IMR-90 (cell line): ENCODE data around the gene TNFSF12. TPM values are rescaled to one million over a fixed set of nuclear protein-coding genes. Genes with fewer than 3 reads are reported as not detected.
A peak's percentile ranks its signal among the peaks of the same experiment; 100 is the strongest.

Experiments used
- ATAC-seq: fragments of 200-7000 bp; cut with Tn5 transposase; 2 replicates; pipeline ENCODE4 v1.9.1; 2020; ENCODE audit warnings: low read depth, mild to moderate bottlenecking, moderate library complexity
- BruUV-seq: library from RNA; stranded (reverse); fragments of 400-500 nt; replicated peaks from 2 replicates; lab custom pipeline; 2021; lab: Mats Ljungman, UMichigan
- CTCF ChIA-PET: fragments of 300-600 bp; formaldehyde crosslinking; extraction: SDS; loops from one replicate; lab custom pipeline; 2021; ENCODE audit warnings: antibody characterized with exemption; lab: Yijun Ruan, JAX
- POLR2A ChIA-PET: fragments of 300-600 bp; sonication (Branson Sonifier 250); formaldehyde crosslinking; loops from one replicate; lab custom pipeline; 2022; ENCODE audit warnings: antibody characterized with exemption; ENCODE audit not compliant: unreplicated experiment; lab: Charles Lee
- DNase-seq: peaks from one replicate; pipeline ENCODE4 v3.0.0; 2013
- H2AFZ ChIP-seq: replicated peaks from 2 replicates; pipeline ENCODE3; 2013; ENCODE audit warnings: low read length, mild to moderate bottlenecking; ENCODE audit not compliant: poor library complexity
- H2AK5ac ChIP-seq: 2 replicates; pipeline ENCODE4 v1.6.1; 2013; ENCODE audit warnings: low read depth, low read length, inconsistent platforms
- H2AK9ac ChIP-seq: replicated peaks from 2 replicates; pipeline ENCODE3; 2013; ENCODE audit warnings: mild to moderate bottlenecking, low read depth, low read length, moderate library complexity; ENCODE audit not compliant: poor library complexity
- H2BK120ac ChIP-seq: 2 replicates; pipeline ENCODE4 v1.6.1; 2013; ENCODE audit warnings: low read depth, low read length, inconsistent platforms
- H2BK15ac ChIP-seq: 3 replicates; pipeline ENCODE4 v1.6.1; 2013; ENCODE audit warnings: low read depth, low read length, inconsistent platforms
- H2BK20ac ChIP-seq: 2 replicates; pipeline ENCODE4 v1.6.1; 2013; ENCODE audit warnings: low read depth, mild to moderate bottlenecking, inconsistent platforms, low read length, moderate library complexity
- H2BK5ac ChIP-seq: 2 replicates; pipeline ENCODE4 v1.6.1; 2013; ENCODE audit warnings: mild to moderate bottlenecking, low read depth, low read length, inconsistent platforms; ENCODE audit not compliant: poor library complexity, severe bottlenecking
- H3K14ac ChIP-seq: replicated peaks from 2 replicates; pipeline ENCODE4 v1.6.1; 2013; ENCODE audit warnings: low read depth, low read length, inconsistent platforms
- H3K18ac ChIP-seq: 2 replicates; pipeline ENCODE4 v1.6.1; 2013; ENCODE audit warnings: low read depth, low read length, control low read depth
- H3K23ac ChIP-seq: 2 replicates; pipeline ENCODE4 v1.6.1; 2013; ENCODE audit warnings: low read depth, low read length, inconsistent platforms
- H3K27ac ChIP-seq: 2 replicates; pipeline ENCODE4 v1.5.1; 2013; ENCODE audit warnings: mild to moderate bottlenecking, control low read depth, low read length; ENCODE audit not compliant: insufficient read depth
- H3K27me3 ChIP-seq: 2 replicates; pipeline ENCODE4 v1.6.1; 2013; ENCODE audit warnings: low read length; ENCODE audit not compliant: control insufficient read depth, insufficient read depth
- H3K36me3 ChIP-seq: 2 replicates; pipeline ENCODE4 v1.6.1; 2013; ENCODE audit warnings: low read length, mixed read lengths; ENCODE audit not compliant: control insufficient read depth, insufficient read depth
- H3K4ac ChIP-seq: 2 replicates; pipeline ENCODE4 v1.6.1; 2013; ENCODE audit warnings: low read depth, low read length, inconsistent platforms
- H3K4me1 ChIP-seq: 2 replicates; pipeline ENCODE4 v1.6.1; 2013; ENCODE audit warnings: low read length, mixed read lengths; ENCODE audit not compliant: control insufficient read depth, insufficient read depth
- H3K4me2 ChIP-seq: 2 replicates; pipeline ENCODE4 v1.6.1; 2013; ENCODE audit warnings: low read depth, mild to moderate bottlenecking, control low read depth, low read length, moderate library complexity
- H3K4me3 ChIP-seq: 2 replicates; pipeline ENCODE4 v1.5.1; 2013; ENCODE audit warnings: low read depth, mild to moderate bottlenecking, control low read depth, low read length, moderate library complexity; ENCODE audit not compliant: insufficient read depth
- H3K56ac ChIP-seq: 2 replicates; pipeline ENCODE4 v1.6.1; 2013; ENCODE audit warnings: low read length, inconsistent platforms; ENCODE audit not compliant: insufficient read depth; ENCODE audit errors: extremely low read depth
- H3K79me1 ChIP-seq, 2 experiments: 2 replicates each; pipeline ENCODE4 v1.6.1; 2013; ENCODE audit warnings: low read length in 2 of 2, inconsistent platforms in 1 of 2, low read depth in 1 of 2
- H3K9ac ChIP-seq: 2 replicates; pipeline ENCODE4 v1.6.1; 2013; ENCODE audit warnings: low read depth, low read length, control low read depth
- H3K9me1 ChIP-seq: 2 replicates; pipeline ENCODE4 v1.6.1; 2013; ENCODE audit warnings: low read length, inconsistent platforms; ENCODE audit not compliant: insufficient read depth
- H3K9me3 ChIP-seq: 2 replicates; pipeline ENCODE4 v1.6.1; 2013; ENCODE audit warnings: low read length; ENCODE audit not compliant: control insufficient read depth, insufficient read depth
- H4K20me1 ChIP-seq: 2 replicates; pipeline ENCODE4 v1.6.1; 2013; ENCODE audit warnings: low read length, inconsistent platforms; ENCODE audit not compliant: insufficient read depth
- H4K5ac ChIP-seq: 2 replicates; pipeline ENCODE4 v1.6.1; 2013; ENCODE audit warnings: mild to moderate bottlenecking, low read depth, low read length, control low read depth
- H4K8ac ChIP-seq, 2 experiments: 2 replicates each; pipeline ENCODE4 v1.6.1; 2013; ENCODE audit warnings: low read depth in 2 of 2, low read length in 2 of 2, control low read depth in 1 of 2, inconsistent platforms in 1 of 2
- H4K91ac ChIP-seq: 2 replicates; pipeline ENCODE4 v1.6.1; 2013; ENCODE audit warnings: low read depth, low read length, inconsistent platforms; ENCODE audit not compliant: insufficient read depth
- BHLHE40 ChIP-seq: fragments of 150-350 bp; IDR thresholded peaks from 2 replicates; pipeline ENCODE4 v1.6.1; 2016; ENCODE audit warnings: mild to moderate bottlenecking, low read depth, low read length
- CHD1 ChIP-seq: IDR thresholded peaks from 2 replicates; pipeline ENCODE4 v1.6.1; 2012; ENCODE audit warnings: low read depth, low read length, improper control_type of control experiment
- FOS ChIP-seq: fragments of 150-350 bp; IDR thresholded peaks from 2 replicates; pipeline ENCODE4 v1.6.1; 2016; ENCODE audit warnings: low read depth, low read length
- MAFK ChIP-seq: IDR thresholded peaks from 2 replicates; pipeline ENCODE4 v1.6.1; 2012; ENCODE audit warnings: low read depth, low read length, improper control_type of control experiment
- MAZ ChIP-seq: IDR thresholded peaks from 2 replicates; pipeline ENCODE4 v1.6.1; 2012; ENCODE audit warnings: low read depth, mild to moderate bottlenecking, low read length, improper control_type of control experiment, moderate library complexity, borderline replicate concordance
- MXI1 ChIP-seq: IDR thresholded peaks from 2 replicates; pipeline ENCODE4 v1.6.1; 2012; ENCODE audit warnings: low read depth, mild to moderate bottlenecking, low read length, moderate library complexity, borderline replicate concordance
- NFE2L2 ChIP-seq: fragments of 150-350 bp; IDR thresholded peaks from 2 replicates; pipeline ENCODE4 v1.6.1; 2016; ENCODE audit warnings: low read depth, mild to moderate bottlenecking, low read length
- POLR2A ChIP-seq: IDR thresholded peaks from 2 replicates; pipeline ENCODE4 v1.6.1; 2012; ENCODE audit warnings: mild to moderate bottlenecking, low read depth, low read length
- RAD21 ChIP-seq: IDR thresholded peaks from 2 replicates; pipeline ENCODE4 v1.6.1; 2012; ENCODE audit warnings: low read length, improper control_type of control experiment
- RCOR1 ChIP-seq: IDR thresholded peaks from 2 replicates; pipeline ENCODE4 v1.6.1; 2012; ENCODE audit warnings: mild to moderate bottlenecking, low read length, improper control_type of control experiment; ENCODE audit not compliant: insufficient replicate concordance
- RFX5 ChIP-seq: IDR thresholded peaks from 2 replicates; pipeline ENCODE4 v1.8.0; 2012; ENCODE audit warnings: low read depth, mild to moderate bottlenecking, low read length, moderate library complexity
- WGBS, 2 experiments: methylation state at CpG; one replicate each; pipeline versions ENCODE4 v1.1.5 to v1.1.7; 2013; ENCODE audit warnings: missing lambda C conversion rate in 2 of 2; ENCODE audit not compliant: insufficient read length in 1 of 2; ENCODE audit errors: extremely low coverage in 2 of 2; 5-methylcytosine and 5-hydroxymethylcytosine counted together
- dilution Hi-C: fragments of 300-500 bp; cut with HindIII; formaldehyde crosslinking; loops from one replicate; pipeline ENCODE4 v1.14.3; 2018; ENCODE audit warnings: low sequenced_read_pairs; ENCODE audit not compliant: unreplicated experiment
- in situ Hi-C: fragments of 300-500 bp; cut with MboI; formaldehyde crosslinking; loops from 3 replicates; pipeline ENCODE4 v1.14.3; 2019; ENCODE audit warnings: low sequenced_read_pairs, inconsistent platforms, mixed read lengths
- intact Hi-C: fragments of 100-400 bp; cut with micrococcal nuclease; formaldehyde crosslinking; loops from 2 replicates; pipeline ENCODE4 v1.10.0; 2022
- polyA plus RNA-seq, 3 experiments: library from polyadenylated mRNA; depleted of rRNA; stranded (reverse); fragments of >200 nt; gene quantifications; 2 replicates each; pipeline ENCODE4 v1.2.3, GENCODE V29; 2012; ENCODE audit warnings: low replicate concordance in 1 of 3
- total RNA-seq: library from RNA; depleted of rRNA; stranded (reverse); fragments of >200 nt; gene quantifications from 2 replicates; pipeline ENCODE4 v1.2.3, GENCODE V29; 2012
- TF ChIP-seq, protein P1 (sequence below): fragments of 150-350 bp; IDR thresholded peaks from 2 replicates; pipeline ENCODE4 v1.6.1; 2016; ENCODE audit warnings: low read depth, mild to moderate bottlenecking, low read length, moderate library complexity, borderline replicate concordance
- TF ChIP-seq, protein P2 (sequence below): fragments of 150-350 bp; IDR thresholded peaks from 2 replicates; pipeline ENCODE4 v1.6.1; 2017; ENCODE audit warnings: mild to moderate bottlenecking, antibody characterized with exemption, low read length, low read depth
- TF ChIP-seq, protein P3 (sequence below): conservative IDR thresholded peaks from 2 replicates; pipeline ENCODE4 v1.5.1; 2012; ENCODE audit warnings: mild to moderate bottlenecking, low read depth, low read length, improper control_type of control experiment

The TNFSF12 gene
- total and polyA plus RNA-seq, 2 of the 4 experiments (the other 2 are of a cell fraction) = 2.7 to 22.0 TPM

DNA sequence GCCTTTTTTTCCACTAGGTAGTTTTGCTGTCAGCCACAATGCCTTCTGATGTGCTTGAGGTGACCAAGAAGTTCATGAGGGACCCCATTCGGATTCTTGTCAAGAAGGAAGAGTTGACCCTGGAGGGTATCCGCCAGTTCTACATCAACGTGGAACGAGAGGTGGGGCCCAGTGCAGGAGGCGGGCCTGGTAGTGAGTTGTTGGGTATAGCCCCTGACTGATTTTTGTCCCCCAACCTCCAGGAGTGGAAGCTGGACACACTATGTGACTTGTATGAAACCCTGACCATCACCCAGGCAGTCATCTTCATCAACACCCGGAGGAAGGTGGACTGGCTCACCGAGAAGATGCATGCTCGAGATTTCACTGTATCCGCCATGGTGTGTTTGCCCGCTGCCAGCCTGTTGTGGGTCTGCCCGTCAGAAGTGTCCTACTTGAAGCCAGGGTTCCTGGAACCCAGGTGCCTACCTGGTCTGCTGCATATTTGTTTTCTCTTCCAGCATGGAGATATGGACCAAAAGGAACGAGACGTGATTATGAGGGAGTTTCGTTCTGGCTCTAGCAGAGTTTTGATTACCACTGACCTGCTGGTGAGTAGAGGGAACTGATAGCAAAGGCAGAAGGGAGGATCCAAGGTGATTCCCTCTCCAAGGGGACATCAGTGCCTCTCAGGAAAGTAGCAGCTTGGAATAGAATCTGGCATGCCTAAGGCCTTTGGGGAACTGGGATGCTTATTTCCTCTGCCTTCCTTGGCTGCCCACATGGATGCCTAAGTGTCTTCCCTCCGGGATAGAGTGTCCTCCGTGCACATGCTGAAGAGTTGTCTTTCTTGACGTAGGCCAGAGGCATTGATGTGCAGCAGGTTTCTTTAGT, 28.7 kb downstream of the TNFSF12 start:
- no peak overlapping the region for H3K18ac ChIP-seq
- no peak overlapping the region for H3K4me2 ChIP-seq
- no peak overlapping the region for H4K91ac ChIP-seq
- no peak for ATAC-seq
- H2BK20ac ChIP-seq = no peak overlapping the region
- intact Hi-C loops = no loop called here
- no peaks in the 10 kb centered on the region for H3K27me3 ChIP-seq
- H3K56ac ChIP-seq = no peak overlapping the region
- H3K9me1 ChIP-seq = peaks cover 21% of the 10 kb centered on the region
- dilution Hi-C loops = no loop called here
- H3K4me3 ChIP-seq = no peak overlapping the region
- no peak overlapping the region for H2BK15ac ChIP-seq
- no peak for DNase-seq
- no peak overlapping the region for H3K27ac ChIP-seq
- ChIA-PET CTCF (interaction anchor here (0.6 kb wide), 1 partner anchor 143 kb away, joined by 4 read pairs; the partner anchor contains the start of gene TMEM102), POLR2A (no interaction called here)
- no peak overlapping the region for H3K14ac ChIP-seq
- peaks cover 12 to 73% of the 10 kb centered on the region in 2 experiments for H3K79me1 ChIP-seq
- in situ Hi-C loops = no loop called here
- no peaks in the 10 kb centered on the region for H3K9me3 ChIP-seq
- 92% methylated on average over 6 of the region's 17 CpGs; no CpG with 5 or more reads in 1 of the 2 experiments for WGBS, 2 experiments
- H3K36me3 ChIP-seq = peaks cover 54% of the 10 kb centered on the region
- H2BK120ac ChIP-seq = no peak overlapping the region
- H4K8ac ChIP-seq = no peak overlapping the region
- no peak overlapping the region for H3K4ac ChIP-seq
- no peak overlapping the region for H2AFZ ChIP-seq
- no peak overlapping the region for H4K5ac ChIP-seq
- H2AK9ac ChIP-seq = no peak overlapping the region
- H2BK5ac ChIP-seq = no peak overlapping the region
- TF ChIP-seq, protein P1, sequence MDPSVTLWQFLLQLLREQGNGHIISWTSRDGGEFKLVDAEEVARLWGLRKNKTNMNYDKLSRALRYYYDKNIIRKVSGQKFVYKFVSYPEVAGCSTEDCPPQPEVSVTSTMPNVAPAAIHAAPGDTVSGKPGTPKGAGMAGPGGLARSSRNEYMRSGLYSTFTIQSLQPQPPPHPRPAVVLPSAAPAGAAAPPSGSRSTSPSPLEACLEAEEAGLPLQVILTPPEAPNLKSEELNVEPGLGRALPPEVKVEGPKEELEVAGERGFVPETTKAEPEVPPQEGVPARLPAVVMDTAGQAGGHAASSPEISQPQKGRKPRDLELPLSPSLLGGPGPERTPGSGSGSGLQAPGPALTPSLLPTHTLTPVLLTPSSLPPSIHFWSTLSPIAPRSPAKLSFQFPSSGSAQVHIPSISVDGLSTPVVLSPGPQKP = no peak
- TF ChIP-seq CHD1 = no peak
- no peak for TF ChIP-seq BHLHE40
- TF ChIP-seq MAZ = no peak
- TF ChIP-seq RCOR1 = no peak
- TF ChIP-seq, protein P2, sequence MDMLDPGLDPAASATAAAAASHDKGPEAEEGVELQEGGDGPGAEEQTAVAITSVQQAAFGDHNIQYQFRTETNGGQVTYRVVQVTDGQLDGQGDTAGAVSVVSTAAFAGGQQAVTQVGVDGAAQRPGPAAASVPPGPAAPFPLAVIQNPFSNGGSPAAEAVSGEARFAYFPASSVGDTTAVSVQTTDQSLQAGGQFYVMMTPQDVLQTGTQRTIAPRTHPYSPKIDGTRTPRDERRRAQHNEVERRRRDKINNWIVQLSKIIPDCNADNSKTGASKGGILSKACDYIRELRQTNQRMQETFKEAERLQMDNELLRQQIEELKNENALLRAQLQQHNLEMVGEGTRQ = no peak
- no peak for TF ChIP-seq NFE2L2
- no peak for TF ChIP-seq FOS
- TF ChIP-seq, protein P3, sequence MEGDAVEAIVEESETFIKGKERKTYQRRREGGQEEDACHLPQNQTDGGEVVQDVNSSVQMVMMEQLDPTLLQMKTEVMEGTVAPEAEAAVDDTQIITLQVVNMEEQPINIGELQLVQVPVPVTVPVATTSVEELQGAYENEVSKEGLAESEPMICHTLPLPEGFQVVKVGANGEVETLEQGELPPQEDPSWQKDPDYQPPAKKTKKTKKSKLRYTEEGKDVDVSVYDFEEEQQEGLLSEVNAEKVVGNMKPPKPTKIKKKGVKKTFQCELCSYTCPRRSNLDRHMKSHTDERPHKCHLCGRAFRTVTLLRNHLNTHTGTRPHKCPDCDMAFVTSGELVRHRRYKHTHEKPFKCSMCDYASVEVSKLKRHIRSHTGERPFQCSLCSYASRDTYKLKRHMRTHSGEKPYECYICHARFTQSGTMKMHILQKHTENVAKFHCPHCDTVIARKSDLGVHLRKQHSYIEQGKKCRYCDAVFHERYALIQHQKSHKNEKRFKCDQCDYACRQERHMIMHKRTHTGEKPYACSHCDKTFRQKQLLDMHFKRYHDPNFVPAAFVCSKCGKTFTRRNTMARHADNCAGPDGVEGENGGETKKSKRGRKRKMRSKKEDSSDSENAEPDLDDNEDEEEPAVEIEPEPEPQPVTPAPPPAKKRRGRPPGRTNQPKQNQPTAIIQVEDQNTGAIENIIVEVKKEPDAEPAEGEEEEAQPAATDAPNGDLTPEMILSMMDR = no peak
- TF ChIP-seq MAFK = no peak
- TF ChIP-seq POLR2A = no peak
- no peak for TF ChIP-seq MXI1
- TF ChIP-seq RAD21 = no peak
- no peak for TF ChIP-seq RFX5
- no peak overlapping the region for H3K9ac ChIP-seq
- TSS peak; percentile 49 for BruUV-seq
- peaks cover 70% of the 10 kb centered on the region for H4K20me1 ChIP-seq
- peaks cover 23% of the 10 kb centered on the region for H3K4me1 ChIP-seq
- H2AK5ac ChIP-seq = no peak overlapping the region
- peak overlapping the region; percentile 24; the same call in 1 of the 2 replicates for H3K23ac ChIP-seq
